Measurements from ENCODE around the gene PPFIA2.

PPFIA2 gene

DNA sequence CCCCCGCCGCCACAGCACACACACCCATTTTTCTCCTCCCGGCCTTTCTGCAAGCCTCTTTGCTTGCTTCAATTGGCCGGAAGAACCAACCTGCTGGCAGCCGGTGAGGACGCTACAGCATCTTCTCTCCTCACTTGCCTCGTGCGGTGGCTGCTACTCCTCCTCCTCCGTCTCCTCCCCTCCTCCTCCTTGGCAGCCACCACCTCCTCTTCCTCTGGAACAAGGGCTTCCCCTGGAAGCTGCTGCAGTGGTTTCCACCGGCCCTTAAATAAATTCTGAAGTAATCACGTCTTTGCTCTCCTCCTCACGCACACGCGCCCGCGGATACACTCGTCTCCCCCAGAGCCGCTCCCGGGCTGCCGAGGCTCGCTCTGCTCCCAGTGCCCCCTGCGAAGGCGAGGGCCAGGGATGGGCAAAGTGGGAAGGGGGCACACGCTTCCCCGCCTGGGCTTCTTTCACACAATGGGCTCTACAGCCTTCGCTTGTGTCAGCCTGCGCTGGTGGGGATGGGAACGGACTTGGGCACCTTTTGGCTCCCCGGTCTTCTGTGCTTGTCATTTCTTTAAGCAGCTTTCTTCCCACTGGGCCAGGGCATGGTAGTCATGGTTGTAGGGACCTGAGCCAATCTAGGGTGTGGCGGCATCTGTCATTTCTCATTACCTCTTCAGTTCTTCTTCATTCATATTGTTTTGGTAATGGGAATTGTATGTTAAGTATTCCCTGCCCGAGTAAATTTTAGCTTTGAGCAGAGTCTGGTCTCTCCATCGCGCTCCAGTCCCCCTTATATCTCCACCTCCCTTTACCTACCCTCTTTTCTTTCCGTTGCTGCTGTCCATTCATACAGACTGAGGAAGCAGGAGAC lies at the start of gene PPFIA2:
TSS of gene PPFIA2 (minus strand) at position 161 of the 862 bp plus-strand sequence.
- no peak for DNase-seq

DNA sequence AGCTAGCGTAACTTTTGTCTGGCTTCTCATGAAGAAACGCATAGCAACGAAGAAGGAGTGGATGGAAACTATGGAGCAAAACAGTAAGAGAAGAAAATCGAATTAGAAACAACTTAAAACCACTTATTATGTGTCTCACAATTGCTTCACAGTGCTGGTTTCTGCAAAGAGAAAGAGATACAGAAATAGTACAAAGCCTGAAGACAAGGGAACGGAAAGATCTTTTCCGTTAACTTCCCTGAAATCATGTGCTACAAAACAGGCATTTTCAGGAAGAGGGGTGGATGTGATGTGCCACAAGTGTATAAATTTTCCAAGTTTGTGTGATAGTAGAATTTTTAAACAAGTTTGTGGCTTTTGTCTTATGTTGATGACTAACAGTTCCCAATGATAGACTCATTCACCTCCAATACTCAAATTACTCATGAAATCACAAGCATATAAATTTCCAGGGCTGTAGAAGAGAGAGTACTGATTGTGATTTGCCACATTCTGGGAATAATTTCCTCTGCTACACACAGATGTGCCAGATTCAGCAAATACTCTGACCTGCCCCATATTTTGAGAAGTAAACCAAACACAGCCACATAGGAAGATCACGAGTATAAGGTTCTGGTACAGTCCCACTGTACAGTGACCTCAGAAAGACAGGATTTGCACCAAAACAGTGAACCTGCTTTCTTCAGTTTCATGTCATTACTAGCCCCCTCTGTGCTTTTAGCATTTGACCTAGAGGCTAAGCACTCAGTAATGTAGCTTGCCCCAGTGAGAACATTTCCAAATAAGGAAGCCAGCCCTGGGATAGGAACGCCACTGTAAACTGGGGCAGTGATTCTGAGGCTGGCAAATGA lies 41.4 kb upstream of the PPFIA2 start:
- no peak for DNase-seq

DNA sequence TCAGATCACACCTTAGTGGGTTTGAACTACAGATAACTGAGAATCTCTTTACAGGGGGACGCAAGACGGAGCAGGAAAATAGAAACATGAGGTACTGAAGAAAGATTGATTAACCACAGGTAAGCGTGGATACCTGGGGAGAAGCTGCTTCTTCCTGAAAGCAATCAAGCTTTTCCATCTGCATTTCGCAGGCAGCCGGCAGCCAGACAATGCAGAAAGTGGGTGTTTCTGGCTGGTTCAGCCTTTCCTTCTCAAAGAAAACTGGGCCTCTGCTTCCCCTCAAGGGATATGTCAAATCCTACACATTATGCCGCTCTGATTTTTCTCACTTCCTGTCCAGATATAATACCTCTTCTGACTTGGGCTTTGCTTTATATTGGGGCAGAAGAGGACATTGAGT lies 39.1 kb upstream of the PPFIA2 start:
- DNase-seq, result no peak

DNA sequence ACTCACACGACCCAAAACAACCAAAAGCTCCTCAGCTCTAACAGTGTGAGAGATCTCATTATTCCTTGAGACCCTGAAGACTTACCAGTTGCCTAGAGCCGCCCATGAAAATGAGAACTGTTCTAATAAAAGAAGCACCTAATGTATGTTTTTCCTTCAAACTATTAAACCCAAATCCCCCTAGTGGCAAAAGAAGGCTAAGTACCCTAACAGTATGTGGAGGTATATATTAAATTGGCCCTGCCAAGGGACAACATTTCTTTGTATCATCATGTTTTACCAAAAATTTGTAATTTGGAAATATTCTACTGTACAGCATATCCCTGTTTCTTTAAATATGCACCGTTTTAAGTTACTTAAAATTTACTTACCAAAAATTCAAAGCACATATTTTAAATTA lies 38.0 kb upstream of the PPFIA2 start:
- DNase-seq, result no peak

DNA sequence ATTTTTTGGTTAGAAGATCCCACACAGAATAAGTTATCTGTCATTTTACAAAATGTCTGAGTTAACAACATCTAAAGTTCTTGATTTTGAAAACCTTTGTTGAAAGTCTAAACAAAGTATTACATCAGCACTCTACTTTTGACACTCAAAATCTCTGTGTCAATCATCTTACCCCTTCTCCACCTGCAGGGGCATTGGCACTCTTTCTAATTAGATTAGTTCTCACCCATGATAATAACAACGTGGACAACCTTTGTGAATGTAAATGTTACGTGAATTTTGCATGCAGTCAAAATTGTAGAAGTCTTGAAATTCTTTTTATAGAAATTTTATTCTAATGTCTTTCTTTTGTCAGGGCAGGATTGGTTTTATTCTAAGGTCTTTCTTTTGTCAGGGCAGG lies 33.5 kb upstream of the PPFIA2 start:
- DNase-seq, result no peak

DNA sequence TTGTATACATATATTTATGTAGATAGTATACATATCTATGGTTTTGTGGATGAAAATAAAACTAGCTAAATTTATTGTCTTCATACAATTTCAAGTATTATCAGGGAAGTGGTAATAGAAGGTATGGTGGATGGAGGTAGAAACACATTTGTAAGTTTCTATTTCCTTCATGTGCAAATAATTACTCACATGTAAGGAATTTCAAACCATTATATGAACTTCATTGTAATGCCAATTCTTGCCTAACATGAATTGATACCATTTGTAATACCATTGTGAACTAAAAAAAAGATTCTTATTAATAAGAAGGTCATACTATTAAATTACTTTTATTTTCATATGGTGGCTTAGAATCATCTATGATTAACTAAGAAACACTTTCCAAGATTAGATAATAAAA lies 20.1 kb upstream of the PPFIA2 start:
- DNase-seq, result no peak

DNA sequence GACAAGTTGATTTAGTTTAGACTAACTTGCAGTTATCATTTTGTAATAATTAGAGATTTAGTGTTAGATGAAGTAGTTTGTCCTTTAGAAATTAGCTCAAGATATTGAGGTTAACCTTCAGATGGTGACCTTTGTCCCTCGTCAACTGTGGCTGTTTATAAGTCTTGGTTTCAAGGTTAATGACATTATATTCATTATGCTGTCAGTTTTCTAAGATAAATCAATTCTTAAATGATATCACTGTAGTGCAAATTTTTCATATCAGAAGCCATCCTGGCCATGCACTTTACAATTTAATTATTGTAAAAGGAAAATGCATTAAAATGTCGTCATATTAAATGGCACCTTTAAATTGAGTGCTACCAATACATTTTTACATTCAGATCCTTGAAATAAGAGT lies 19.6 kb upstream of the PPFIA2 start:
- no peak for DNase-seq

DNA sequence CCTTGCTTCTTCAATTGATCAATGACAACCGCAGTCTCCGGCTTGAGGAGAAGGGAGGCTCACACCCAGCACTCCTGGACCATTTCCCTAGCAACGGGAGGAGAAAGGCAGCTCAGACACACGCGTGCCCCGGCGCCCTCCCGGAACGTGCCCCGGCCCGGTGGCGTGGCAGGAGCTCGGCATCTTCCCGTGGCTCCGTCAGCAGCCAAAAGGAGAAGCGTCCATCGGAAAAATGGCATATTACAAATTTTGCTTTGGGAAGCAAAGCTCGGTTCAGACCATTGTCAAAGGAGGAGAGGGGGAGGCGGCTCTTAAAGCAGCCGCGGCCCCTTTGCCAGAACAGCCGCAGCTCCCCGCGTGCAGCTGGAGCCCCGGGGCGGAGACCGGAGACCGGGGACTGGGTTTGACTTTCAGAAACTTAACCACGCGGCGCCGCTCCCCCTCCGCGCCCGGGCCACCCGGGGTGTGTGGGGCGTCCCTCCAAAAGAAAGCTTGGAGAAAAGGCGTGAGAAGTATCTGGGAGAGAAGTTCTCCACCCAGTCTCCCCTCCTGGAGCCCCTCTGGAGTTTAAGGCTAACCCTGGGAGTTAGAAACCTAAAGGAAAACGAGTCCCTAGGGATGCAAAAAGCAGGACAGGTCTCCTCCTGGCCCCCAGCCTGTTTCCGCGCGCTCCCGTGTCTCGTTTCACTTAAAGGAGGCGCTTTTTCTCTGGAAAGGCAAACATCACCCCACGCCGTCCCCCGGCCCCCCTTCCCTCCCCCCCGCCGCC lies 545 bp downstream of the PPFIA2 start:
- peak; percentile 15 for DNase-seq

DNA sequence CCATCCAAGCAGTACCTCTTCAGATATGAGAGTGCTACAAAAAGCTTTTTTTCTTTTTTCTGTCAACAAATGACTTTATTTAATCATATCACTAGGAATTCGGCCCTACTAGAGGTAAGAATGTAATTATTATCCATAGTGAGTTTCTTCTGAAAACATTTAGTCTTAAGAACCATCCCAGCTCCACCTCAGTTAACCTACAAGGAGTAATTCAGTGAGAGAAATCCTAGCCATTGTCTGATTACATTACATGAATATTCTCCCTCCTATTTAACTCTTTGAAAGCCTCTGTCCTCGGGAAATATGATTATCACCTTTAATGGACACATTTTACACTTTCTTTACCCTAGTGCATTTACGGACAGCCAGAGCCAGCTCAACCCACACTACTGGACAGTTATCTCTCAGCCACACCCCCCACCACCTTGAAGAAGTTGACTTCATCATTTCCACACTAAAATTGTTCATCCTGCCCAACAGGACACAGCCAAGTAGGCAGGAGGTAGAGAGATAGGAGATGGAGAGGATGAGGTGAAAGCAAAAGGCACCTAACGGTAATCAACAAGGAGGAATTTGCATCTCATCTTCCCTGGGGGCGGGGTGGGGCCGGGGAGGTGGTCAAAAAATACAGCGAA lies 1.3 kb downstream of the PPFIA2 start:
- DNase-seq, result no peak

DNA sequence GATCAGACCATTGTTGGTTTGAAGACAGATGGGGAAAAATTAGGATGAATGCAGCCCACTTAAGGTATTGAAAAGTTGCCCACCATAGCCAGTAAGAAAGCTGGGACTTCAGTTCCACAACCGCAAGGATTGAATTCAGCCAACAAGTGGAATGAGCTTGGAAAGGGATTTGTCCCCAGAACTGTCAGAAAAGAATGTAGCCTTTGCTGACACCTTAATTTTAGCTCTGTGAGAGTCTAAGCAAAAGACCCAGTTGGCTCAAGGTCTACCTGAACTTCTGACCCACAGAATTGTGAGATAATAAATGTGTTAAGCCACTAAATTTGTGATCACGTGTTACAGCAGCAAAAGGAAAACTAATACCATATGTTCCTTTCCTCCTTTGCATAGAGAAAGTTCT lies 29.4 kb downstream of the PPFIA2 start:
- DNase-seq, result no peak

DNA sequence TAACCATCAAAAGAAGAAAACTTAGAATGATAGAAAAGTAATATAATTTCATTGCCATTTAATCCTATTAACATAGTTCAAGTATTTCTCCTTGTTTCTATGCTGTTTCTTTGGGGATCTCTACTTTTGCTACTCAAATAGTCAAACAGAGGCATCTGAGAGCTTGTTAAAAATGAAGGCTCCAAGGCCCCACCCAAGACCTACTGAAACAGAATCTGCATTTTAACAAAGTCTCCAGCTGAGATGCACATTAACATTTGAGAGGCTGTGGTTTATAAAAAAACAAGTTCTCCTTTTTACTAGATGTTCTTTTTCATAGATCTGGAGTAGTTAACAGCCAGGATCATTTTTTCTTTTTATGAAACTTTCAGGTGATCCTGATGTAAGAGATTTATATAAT lies 31.8 kb downstream of the PPFIA2 start:
- no peak for DNase-seq

DNA sequence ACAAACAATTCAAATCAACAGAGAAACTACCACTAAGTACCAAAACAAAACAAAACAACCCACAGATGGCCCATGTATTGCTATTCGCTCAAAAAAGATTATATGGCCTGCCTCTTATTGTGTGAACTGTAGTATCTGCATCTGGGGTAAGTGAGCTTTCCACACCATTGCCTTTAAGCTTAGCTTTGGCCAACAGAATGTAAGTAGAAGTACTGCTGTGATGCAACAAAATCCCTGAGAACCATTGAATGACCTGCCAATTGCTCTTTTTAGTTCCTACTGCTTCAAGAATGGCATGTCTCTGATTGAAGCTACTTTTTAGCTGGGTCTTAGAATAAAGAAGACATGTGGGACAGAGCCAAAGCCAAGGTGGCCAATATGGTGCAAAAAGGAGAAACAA lies 32.5 kb downstream of the PPFIA2 start:
- no peak for DNase-seq

DNA sequence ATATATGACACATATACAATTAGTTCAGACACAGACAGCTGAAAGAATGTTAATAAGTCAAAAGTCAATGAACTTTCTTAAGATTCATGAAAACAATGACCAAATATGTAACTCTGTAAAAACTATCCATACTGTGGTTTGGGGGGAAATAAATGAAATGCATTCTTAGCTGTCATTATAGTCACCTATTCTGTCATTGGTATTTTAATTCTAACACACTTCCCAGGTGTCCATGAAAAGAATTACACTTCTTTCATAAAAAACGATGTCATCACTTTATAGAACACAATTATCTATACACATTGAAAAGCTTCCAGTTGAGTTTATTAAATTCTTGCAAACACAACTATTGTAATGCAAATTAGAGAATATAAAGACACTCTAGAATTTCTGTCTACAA lies 35.8 kb downstream of the PPFIA2 start:
- DNase-seq, result no peak

DNA sequence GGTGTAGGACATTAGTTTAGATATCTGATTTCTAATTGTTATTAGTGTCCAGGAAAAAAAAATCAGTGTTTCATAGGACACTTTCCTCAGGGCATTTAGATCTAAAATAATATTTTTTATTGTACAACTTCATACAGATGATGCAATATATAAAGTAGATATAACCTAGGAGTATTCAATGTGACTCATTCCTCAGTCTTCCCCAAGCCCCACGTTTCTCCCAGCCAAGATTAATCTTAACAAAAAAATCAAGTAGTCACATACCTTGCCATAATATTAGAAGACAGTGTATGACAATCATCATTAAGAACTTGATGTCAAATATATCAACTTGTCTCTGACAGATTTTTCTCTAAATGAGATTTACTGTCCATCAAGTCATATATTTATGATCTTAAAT lies 37.1 kb downstream of the PPFIA2 start:
- no peak for DNase-seq

DNA sequence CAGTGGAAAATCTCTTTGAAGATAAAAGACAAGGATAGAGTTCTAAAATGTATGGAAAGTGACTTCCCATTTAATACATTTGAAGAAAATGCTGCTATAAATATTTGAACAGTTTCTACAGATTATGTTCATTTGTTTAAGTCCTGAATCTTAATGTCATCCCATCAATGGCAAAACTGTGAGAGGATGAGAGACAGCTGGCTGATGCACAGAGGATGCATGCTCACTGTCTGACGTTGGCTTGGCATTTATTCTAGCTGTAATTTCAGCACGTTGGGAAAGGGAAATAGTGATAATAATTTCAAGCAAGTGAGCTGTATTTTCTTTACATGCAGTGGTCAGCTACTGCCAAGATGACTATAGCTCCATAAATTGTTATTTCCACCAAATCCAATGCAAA lies 40.5 kb downstream of the PPFIA2 start:
- DNase-seq, result no peak

DNA sequence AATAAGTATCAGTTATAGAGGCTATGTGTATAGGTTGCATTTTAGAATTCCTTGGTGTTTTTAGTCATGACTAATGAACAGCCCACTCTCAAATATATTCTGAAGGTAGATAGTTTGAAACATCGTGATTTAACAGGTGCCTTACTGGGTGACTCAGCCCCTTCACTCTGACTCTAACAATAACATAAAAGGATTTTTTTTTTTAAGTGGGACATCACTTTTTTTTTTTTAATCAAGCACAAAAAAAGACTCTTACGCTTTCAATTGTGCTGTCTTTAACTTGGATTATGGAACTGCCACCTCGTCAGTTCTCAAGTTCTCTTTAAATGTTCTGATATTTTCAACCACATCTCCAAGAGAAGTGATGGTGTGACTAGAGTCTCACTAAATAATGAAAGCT lies 46.6 kb downstream of the PPFIA2 start:
- no peak for DNase-seq

DNA sequence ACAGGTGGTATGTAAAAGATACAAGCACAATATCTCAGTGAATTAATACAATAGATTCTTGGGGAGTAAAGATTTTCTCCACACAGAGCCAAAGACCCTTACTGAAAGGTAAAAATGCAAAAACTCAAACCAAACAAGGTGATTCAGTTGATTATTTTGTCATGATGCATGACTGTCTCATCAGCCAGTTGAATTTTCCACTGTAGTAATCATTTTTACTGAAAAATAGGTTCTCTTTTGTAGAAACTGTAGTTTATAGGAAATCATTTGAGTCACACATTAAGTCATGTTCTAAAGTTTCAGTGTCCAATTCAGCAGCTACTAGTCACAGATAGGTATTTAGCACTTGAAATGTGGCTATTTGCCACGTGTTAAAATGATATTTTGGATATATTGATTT lies 53.6 kb downstream of the PPFIA2 start:
- no peak for DNase-seq

DNA sequence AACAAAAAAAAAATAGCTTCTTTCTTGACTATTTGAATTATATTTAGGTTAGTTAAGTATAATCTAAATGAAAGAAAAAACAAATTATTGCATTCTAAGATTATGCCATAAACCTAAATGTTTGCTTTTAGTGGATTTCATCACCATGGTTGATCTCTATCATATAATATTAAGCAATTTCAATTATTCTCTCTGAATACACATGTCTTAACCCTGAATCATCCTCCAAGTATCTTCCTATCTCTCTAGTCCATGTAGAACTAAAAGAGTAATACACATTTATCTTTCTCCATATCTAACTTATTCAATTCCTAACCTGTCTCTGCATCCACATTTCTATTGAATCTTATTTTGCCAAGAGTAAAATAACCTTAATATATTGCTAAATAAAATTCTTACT lies 59.6 kb downstream of the PPFIA2 start:
- DNase-seq, result no peak

DNA sequence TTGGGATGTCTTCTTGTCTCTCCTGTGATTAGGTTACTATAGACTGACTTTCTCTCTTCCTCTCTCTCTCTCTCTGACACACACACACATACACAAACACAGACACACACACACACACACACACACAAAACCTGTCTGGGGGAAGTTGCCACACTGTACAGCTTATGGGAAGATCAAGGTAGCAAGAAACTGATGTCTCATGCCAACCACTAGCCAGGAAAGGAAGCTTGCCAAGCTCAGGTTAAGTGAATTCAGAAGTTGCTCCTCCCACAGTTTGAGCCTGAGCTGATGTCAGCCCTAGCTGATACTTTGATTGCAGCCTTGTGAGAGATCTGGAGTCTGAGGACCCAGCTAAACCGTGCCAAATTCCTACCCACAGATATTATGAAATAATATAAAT lies 67.1 kb downstream of the PPFIA2 start:
- DNase-seq, result no peak

DNA sequence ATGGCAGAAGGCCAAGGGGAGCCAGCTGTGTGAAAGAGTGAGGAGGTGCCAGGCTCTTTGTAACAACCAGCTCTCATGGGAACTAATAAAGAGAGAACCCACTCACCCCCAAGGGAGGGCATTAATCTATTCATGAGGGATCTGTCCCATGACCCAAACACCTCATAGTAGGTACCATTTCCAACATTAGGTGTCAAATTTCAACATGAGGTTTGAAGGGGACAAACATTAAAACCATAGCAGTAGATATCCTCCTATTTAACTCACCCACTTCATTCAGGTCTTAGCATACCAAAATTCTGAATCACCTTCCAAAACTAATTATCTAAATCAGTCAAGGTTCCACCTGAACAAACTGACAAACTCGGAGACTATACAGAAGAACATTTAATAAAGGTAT lies 75.3 kb downstream of the PPFIA2 start:
- DNase-seq, result no peak

DNA sequence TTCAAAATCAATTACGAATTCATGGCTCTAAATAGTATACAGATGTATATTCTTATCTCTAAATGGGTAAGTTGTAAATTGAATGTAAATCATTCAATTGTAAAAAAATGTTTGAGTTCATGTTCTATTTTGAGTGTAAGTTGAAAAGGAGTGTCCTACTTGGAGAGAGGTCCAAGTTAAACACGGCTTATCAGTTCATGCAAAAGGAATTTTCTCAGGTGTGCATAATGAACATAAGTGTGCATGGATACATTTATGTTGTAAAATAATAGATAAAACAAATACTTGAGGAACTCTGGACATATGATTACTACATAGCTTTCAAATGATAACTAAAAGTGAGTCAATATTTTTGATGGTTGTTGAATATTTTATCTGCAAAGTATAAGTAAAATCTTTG lies 79.5 kb downstream of the PPFIA2 start:
- no peak for DNase-seq

DNA sequence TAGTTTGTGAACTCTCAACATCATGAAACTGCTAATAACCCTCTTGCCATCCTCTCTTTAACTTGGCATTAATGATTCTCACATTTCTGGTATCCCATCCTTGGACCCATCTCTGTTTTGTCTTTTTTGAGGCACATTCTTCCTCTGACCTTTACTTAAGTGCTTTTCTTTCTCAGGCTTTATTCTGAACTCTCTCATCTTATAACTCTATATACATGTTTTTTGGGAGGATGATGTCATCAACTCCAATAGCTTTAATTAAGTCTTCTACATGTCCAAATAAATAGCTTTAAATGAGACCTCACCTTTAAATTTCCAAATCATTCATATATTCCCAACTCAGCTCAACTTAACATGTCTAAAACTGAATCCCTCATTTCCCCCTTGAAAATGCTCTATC lies 88.4 kb downstream of the PPFIA2 start:
- no peak for DNase-seq

DNA sequence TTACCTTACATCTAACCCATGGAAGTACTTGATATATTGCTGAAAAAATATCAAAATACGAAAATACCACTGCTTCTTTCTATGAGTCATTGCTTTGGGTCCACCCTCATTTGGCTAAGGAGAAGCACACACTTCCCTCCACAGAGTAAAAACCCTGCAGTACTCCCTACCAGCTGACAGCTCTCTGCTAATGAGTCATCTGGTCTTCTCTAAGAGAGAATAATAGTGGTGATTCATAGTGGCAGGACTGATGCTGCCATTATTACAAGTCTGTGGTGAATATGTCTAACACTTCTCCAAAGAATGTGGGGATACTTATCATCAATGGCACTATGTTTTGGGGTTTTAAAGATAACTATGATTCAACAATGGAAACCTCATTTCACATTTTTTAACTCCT lies 90.7 kb downstream of the PPFIA2 start:
- DNase-seq, result no peak
